ENCODE measurements around the gene SLC10A7. TPM values are rescaled to one million over a fixed set of nuclear protein-coding genes. Genes with fewer than 3 reads are reported as not detected.

The SLC10A7 gene
- total RNA-seq, 1 donor = 9.0 TPM

GRCh38 chr4:146212781-146213180 lies 309.0 kb downstream of the SLC10A7 start:
- H3K4me2 ChIP-seq (ENCODE audit: insufficient read depth, low read length) = no peak overlapping the region
- no peaks in the 10 kb centered on the region for H4K20me1 ChIP-seq (ENCODE audit: insufficient read depth, low read length)
- no peak for DNase-seq (ENCODE audit: insufficient read length, low spot score, missing footprints)
- H3K4me1 ChIP-seq (ENCODE audit: insufficient read depth, low read length) = no peaks in the 10 kb centered on the region
- H3K27ac ChIP-seq (ENCODE audit: low read depth, low read length) = no peak overlapping the region
- no peaks in the 10 kb centered on the region for H3K9me3 ChIP-seq (ENCODE audit: low read depth, low read length)
- no peaks in the 10 kb centered on the region for H3K79me2 ChIP-seq (ENCODE audit: insufficient read depth, low read length)
- H3K4me3 ChIP-seq (ENCODE audit: insufficient read depth, low read length) = no peak overlapping the region
- H2AFZ ChIP-seq (ENCODE audit: low read length) = no peak overlapping the region
- H3K36me3 ChIP-seq (ENCODE audit: insufficient read depth, low read length) = no peaks in the 10 kb centered on the region
- peaks cover 10% of the 10 kb centered on the region for H3K27me3 ChIP-seq (ENCODE audit: insufficient read depth, low read length)
- TF ChIP-seq, protein P1, sequence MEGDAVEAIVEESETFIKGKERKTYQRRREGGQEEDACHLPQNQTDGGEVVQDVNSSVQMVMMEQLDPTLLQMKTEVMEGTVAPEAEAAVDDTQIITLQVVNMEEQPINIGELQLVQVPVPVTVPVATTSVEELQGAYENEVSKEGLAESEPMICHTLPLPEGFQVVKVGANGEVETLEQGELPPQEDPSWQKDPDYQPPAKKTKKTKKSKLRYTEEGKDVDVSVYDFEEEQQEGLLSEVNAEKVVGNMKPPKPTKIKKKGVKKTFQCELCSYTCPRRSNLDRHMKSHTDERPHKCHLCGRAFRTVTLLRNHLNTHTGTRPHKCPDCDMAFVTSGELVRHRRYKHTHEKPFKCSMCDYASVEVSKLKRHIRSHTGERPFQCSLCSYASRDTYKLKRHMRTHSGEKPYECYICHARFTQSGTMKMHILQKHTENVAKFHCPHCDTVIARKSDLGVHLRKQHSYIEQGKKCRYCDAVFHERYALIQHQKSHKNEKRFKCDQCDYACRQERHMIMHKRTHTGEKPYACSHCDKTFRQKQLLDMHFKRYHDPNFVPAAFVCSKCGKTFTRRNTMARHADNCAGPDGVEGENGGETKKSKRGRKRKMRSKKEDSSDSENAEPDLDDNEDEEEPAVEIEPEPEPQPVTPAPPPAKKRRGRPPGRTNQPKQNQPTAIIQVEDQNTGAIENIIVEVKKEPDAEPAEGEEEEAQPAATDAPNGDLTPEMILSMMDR (IDR thresholded peaks at IDR 0.05; ENCODE audit: extremely low read depth, low read depth, low read length) = no peak

GRCh38 chr4:146211440-146211839 lies 310.3 kb downstream of the SLC10A7 start:
- no peaks in the 10 kb centered on the region for H3K9me3 ChIP-seq (ENCODE audit: low read depth, low read length)

DNA sequence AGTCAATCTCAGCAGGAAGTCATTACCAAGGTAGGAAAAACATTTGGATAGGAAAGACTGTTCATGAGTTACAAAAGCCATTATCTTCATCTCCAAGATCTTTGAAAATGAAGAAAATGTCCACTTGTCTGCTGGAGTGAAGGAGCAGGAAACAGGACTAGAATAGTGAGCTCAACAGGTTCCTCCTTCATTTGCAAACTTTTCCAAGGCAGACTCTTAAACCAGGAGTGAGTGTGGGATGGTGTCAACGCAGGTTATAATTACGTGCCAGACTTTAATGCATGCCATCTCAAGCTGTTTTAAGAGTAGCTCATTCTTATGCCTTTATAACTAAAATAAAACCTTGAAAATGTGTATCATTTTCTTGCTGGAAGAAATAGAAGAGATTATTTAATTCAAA lies 310.9 kb downstream of the SLC10A7 start:
- Histone ChIP-seq H4K20me1 (ENCODE audit: insufficient read depth, low read length) (no peaks in the 10 kb centered on the region), H3K79me2 (ENCODE audit: insufficient read depth, low read length) (no peaks in the 10 kb centered on the region)
- DNase-seq (ENCODE audit: insufficient read length, low spot score, missing footprints) = no peak

More at GRCh38 chr4:146211440-146211839, 310.3 kb downstream of the SLC10A7 start:
- H3K4me2 ChIP-seq (ENCODE audit: insufficient read depth, low read length) = no peak overlapping the region
- TF ChIP-seq, protein P1 (IDR thresholded peaks at IDR 0.05; ENCODE audit: extremely low read depth, low read depth, low read length) = no peak
- no peaks in the 10 kb centered on the region for H4K20me1 ChIP-seq (ENCODE audit: insufficient read depth, low read length)
- H2AFZ ChIP-seq (ENCODE audit: low read length) = peak overlapping the region; percentile 17
- H3K4me3 ChIP-seq (ENCODE audit: insufficient read depth, low read length) = no peak overlapping the region
- peaks cover 13% of the 10 kb centered on the region for H3K27me3 ChIP-seq (ENCODE audit: insufficient read depth, low read length)
- no peak for DNase-seq (ENCODE audit: insufficient read length, low spot score, missing footprints)
- H3K79me2 ChIP-seq (ENCODE audit: insufficient read depth, low read length) = no peaks in the 10 kb centered on the region
- no peaks in the 10 kb centered on the region for H3K4me1 ChIP-seq (ENCODE audit: insufficient read depth, low read length)
- H3K27ac ChIP-seq (ENCODE audit: low read depth, low read length) = no peak overlapping the region
- H3K36me3 ChIP-seq (ENCODE audit: insufficient read depth, low read length) = no peaks in the 10 kb centered on the region

DNA sequence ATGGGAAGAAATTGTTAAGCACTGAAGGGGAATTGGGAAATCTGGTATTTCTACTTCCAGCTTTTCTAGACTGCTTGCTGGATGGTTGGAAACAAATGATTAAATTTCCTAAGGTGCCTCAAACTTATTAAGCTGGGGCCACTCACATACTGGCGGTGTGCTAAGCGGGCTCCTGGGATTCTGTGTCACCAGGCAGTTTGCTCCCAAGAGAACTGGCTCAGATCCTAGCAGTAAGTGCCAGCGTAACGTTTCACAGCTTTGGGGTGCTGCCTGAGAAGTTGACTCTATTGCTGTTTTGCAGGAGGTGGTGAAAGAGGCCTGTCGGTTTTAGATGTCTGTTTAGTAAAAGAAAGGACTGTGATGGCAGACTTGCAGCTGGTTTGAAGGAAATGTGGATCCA lies 314.3 kb downstream of the SLC10A7 start:
- no peaks in the 10 kb centered on the region for H3K36me3 ChIP-seq (ENCODE audit: insufficient read depth, low read length)
- TF ChIP-seq, protein P1 (IDR thresholded peaks at IDR 0.05; ENCODE audit: extremely low read depth, low read depth, low read length) = no peak
- no peak overlapping the region for H3K27ac ChIP-seq (ENCODE audit: low read depth, low read length)

More for the DNA sequence above, 310.9 kb downstream of the SLC10A7 start:
- Histone ChIP-seq H3K27me3 (ENCODE audit: insufficient read depth, low read length) (peaks cover 13% of the 10 kb centered on the region), H3K9me3 (ENCODE audit: low read depth, low read length) (no peaks in the 10 kb centered on the region), H3K36me3 (ENCODE audit: insufficient read depth, low read length) (no peaks in the 10 kb centered on the region), H3K4me2 (ENCODE audit: insufficient read depth, low read length) (no peak overlapping the region), H3K27ac (ENCODE audit: low read depth, low read length) (no peak overlapping the region), H3K4me1 (ENCODE audit: insufficient read depth, low read length) (no peaks in the 10 kb centered on the region), H3K4me3 (ENCODE audit: insufficient read depth, low read length) (no peak overlapping the region), H2AFZ (ENCODE audit: low read length) (no peak overlapping the region)
- TF ChIP-seq, protein P1 (IDR thresholded peaks at IDR 0.05; ENCODE audit: extremely low read depth, low read depth, low read length) = no peak

More for the DNA sequence above, 314.3 kb downstream of the SLC10A7 start:
- Histone ChIP-seq H3K4me3 (ENCODE audit: insufficient read depth, low read length) (no peak overlapping the region), H3K9me3 (ENCODE audit: low read depth, low read length) (no peaks in the 10 kb centered on the region), H4K20me1 (ENCODE audit: insufficient read depth, low read length) (no peaks in the 10 kb centered on the region), H3K4me2 (ENCODE audit: insufficient read depth, low read length) (no peak overlapping the region), H3K4me1 (ENCODE audit: insufficient read depth, low read length) (no peaks in the 10 kb centered on the region), H3K27me3 (ENCODE audit: insufficient read depth, low read length) (peaks cover 13% of the 10 kb centered on the region), H2AFZ (ENCODE audit: low read length) (no peak overlapping the region), H3K79me2 (ENCODE audit: insufficient read depth, low read length) (no peaks in the 10 kb centered on the region)
- no peak for DNase-seq (ENCODE audit: insufficient read length, low spot score, missing footprints)

Small RNAs within 50 kb of the gene (small RNA-seq; reads per million reads assigned to genes)
- not detected for gene MIR7849

Other genes starting within 250 kb of the SLC10A7 start
- not detected in 2 replicates for gene POU4F2, start 117.0 kb upstream of the SLC10A7 start, total RNA-seq